Measurements from ENCODE around the gene VAV2.

- TF ChIP-seq CREB5 (CRISPR knock-in tag; IDR thresholded peaks at IDR 0.05; ENCODE audit: low read depth) = no peak
- TF ChIP-seq ZFP3 (CRISPR knock-in tag; IDR thresholded peaks at IDR 0.05) = no peak
- TF ChIP-seq PATZ1 (CRISPR knock-in tag; IDR thresholded peaks at IDR 0.05; ENCODE audit: borderline replicate concordance) = no peak
- no peak for TF ChIP-seq ZNF8 (CRISPR knock-in tag; IDR thresholded peaks at IDR 0.05)
- TF ChIP-seq SNAI2 (CRISPR knock-in tag; IDR thresholded peaks at IDR 0.05) = no peak
- TF ChIP-seq BACH2 (CRISPR knock-in tag; IDR thresholded peaks at IDR 0.05; ENCODE audit: borderline replicate concordance) = no peak
- TF ChIP-seq TOX (CRISPR knock-in tag; IDR thresholded peaks at IDR 0.05; ENCODE audit: borderline replicate concordance) = no peak
- TF ChIP-seq PPARA (CRISPR knock-in tag; IDR thresholded peaks at IDR 0.05; ENCODE audit: borderline replicate concordance) = no peak
- TF ChIP-seq ZFP30 (CRISPR knock-in tag; IDR thresholded peaks at IDR 0.05) = no peak
Observed at GRCh38 chr9:133833388-133834025, 158.6 kb downstream of the VAV2 start.
